GM19193 (cell line): ENCODE data around the gene DDIAS.

Experiments used
- POLR2A ChIP-seq: IDR thresholded peaks from 4 replicates; pipeline ENCODE4 v1.6.1; 2011; ENCODE audit not compliant: insufficient read depth, insufficient read length; ENCODE audit errors: extremely low read depth

Gene DDIAS

DNA sequence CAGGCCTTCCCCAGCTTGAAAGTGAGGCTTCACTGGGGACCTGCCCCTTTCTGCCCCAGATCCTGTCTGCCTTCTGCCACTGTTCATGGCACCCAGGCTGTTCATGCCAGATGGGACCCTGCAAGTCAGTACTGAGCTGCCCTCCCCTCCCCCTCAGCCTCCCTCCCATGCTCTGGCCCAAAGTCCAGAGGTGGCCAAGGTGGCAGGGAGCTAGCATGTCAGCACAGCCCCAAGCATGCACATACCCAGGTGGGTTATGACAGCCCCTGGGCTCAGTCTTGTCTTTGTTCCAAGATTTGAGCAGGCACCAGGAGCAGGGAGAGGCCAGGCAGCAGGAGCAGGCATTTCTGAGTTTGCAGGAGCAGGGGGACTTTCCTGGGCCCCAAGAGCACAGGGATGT lies 44.1 kb downstream of the DDIAS start:
- no peak for TF ChIP-seq POLR2A

DNA sequence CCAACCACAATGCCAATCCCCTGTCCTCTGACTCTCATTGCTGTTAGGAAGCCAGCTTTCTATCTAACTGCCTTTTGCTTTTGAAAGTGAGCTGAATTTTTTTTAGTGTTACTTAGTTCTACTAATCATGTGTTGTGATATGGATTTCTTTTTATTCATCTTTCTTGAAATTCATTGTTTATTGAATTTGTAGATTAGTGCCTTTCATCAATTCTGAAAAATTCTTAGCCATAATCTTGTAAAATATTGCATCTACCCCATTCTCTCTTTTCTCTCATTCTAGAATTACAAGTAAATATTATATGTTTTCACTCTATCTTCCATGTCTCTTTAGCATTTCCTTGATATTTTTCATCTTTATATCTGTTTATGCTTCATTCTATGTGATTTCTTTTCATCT lies 47.8 kb downstream of the DDIAS start:
- TF ChIP-seq POLR2A = no peak

DNA sequence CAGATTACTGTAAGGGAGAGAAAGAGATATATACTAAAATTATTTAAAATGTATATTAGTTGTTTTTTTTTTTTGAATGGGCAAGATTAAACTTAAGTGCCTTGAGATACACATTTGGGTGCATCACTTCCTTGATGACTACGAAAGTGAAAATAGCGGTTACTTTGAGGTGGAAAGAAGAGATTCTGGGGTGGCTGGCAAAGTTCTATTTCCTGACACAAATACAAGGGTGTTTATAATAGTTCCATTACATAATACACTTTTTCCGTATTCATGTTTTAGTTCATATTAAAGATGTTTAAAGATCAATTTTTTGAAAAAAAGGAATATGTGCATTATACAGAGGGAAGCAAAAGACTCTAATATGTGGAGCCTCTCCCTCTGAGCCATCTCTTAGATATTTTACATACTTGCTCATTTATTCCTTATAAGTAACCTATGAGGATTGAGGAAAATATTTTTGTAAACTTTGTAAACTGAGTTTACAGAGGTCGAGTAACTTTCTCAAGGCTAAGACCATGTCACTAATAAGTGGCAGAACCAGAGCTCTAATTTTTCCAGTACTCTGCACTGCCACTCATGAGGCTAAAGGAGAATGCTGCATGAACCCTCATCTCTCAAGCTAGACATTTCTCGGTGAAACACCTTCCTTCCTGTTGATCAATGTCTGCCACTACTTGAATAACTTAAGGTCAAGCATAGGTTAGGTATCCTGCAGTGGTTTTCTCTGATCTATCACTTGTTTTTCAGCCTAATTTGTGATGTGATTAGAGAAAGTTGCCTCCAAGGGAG lies 58.6 kb downstream of the DDIAS start:
- no peak for TF ChIP-seq POLR2A

DNA sequence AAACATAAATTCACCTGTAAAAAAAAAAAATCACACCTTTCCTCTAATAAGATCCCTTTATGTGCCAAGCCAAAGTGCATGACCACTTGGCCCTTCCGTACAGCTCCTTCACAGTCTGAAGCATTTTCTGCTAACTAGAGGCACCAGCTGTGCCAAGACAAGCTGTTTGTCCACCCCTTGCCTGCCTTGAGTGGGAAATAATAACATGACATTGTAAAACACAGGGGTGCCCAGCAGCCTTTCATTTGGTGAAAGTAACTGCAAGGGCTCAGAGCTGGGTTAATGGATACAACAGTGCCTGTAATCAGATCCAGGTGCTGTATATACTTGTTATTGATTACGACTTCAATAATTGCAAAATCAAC lies 59.2 kb downstream of the DDIAS start:
- no peak for TF ChIP-seq POLR2A

DNA sequence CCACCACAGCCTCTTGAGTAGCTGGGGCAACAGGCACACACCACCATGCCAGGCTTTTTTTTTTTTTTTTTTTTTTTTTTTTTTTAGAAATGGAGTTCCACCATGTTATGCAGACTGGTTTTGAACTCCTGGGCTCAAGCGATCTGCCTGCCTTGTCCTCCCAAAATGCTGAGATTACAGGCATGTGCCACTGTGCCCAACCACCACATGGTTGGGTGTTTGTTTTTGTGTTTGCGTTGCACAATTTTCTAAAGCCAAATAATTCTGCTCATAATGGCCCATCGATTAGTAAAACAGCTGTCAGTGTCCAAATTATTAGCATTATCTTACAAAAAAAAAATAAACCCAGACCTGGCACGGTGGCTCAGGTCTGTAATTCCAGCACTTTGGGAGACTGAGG lies 65.8 kb downstream of the DDIAS start:
- TF ChIP-seq POLR2A = no peak

DNA sequence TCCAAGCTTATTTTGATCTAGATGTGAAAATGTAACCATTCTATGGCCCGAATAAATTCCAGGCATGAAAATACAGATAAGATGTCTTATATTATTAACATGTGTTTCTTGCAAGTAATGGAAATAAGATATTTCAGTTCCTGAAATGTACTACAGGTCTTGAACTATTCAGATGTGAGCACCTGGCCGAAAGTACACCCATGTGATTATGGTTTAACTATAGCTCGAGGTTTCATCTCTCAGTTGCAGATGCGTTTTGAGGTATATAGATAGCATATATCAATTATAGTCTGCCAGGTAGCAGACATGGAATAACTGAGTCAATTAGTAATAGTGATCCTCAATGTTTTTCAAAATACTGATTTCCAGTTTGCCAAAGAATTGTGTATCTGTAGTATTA lies 68.3 kb downstream of the DDIAS start:
- TF ChIP-seq POLR2A = no peak

DNA sequence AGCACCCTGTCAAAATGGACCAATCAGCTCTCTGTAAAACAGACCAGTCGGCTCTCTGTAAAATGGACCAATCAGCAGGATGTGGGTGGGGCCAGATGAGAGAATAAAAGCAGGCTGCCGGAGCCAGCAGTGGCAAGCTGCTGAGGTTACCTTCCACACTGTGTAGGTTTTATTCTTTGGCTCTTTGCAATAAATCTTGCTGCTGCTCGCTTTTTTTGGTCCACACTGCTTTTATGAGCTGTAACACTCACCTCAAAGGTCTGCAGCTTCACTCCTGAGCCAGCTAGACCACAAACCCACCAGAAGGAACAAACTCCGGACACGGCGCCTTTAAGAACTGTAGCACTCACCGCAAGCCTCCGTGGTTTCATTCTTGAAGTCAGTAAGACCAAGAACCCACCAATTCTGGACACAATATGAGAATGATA lies 70.0 kb downstream of the DDIAS start:
- TF ChIP-seq POLR2A = peak; percentile 19

DNA sequence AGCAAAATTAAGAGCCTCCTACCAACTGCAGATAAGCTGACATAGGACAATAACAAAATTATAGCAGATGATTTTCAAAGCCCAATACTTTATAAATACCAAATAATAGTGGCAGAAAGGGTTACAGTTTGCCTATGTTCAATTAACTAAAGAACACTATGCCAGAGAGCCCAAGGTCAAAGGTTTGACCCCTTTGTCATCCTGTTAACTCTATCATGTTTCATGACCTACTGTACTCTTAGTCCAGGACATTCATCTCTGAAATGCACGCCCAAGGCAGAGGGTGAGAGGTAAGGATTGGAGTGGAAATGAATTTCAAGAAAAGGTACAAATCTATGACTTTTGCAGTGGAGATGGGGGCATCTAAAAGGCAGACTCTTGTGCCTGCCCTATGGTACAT lies 70.6 kb downstream of the DDIAS start:
- no peak for TF ChIP-seq POLR2A

DNA sequence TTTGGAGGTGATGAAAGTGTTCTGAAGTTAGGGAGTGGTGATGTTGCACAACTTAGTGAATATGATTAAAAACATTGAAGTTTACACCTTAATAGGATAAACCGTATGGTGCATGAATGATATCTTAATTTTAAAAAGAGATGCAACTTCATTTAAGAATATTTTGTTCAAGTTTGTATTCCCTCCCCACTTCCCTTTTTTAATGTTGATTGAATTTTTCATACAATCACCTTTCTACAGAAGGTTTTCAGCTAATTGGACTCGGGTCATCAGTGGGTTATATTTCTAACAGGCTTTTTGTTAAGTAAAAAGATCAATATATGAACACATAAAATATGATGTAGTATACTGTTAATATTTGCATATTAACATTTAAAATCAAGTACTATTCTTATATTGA lies 72.6 kb downstream of the DDIAS start:
- TF ChIP-seq POLR2A = no peak

DNA sequence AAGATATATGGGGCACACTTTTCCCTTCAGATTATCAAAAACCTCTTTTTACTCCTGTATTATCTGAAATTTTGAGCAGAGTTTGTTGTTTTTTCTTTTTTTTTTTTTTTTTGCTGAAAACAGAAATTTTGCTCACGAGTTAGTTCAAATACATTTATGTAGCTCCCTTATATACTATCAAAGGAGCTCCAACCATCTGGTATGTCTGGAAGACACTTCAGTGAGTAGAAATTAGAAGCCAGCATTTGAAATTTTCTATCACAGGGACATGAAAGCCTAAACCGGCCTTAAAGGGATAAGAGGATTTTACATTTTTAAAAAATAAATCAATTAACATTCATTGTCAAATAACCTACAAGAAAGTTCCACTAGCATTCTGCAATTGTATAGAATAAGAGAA lies 73.3 kb downstream of the DDIAS start:
- TF ChIP-seq POLR2A = no peak

DNA sequence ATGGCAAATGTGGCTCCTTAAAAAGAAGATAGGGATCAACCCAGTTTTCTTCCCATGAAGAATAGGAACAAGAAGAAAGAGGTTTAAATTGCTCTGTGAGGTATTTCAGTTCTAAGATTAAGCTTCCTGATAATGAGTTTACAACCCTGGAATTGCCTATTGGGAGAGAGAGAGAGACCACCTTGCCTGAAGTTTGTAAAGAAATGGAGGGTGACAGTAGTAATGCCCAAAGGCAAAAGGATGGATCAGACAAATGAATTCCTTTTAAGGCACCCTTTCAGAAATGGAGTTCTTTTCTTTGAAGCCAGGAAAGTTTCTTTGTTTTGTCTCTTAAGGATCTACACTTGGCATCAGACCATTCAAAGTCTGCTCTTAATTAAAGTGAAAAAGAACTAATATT lies 74.3 kb downstream of the DDIAS start:
- TF ChIP-seq POLR2A = no peak

DNA sequence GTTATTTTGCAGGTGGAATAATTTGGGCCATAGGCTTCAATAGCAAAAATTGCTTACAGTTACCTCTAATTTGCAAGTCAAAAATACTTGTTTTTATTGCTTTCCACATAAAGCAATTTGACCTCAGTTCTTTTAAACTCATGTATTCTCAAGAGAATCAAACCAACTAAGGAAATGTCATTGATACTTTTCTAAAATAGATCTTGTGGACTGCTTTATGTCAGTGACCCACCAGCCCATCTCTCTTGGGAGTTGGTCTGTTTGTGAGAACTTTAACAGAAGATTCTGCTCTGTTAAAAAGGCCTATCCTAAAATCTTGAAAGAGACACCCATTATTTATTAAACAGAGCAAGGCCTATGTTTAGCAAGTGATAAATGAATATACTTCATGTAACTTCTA lies 75.2 kb downstream of the DDIAS start:
- TF ChIP-seq POLR2A = no peak

DNA sequence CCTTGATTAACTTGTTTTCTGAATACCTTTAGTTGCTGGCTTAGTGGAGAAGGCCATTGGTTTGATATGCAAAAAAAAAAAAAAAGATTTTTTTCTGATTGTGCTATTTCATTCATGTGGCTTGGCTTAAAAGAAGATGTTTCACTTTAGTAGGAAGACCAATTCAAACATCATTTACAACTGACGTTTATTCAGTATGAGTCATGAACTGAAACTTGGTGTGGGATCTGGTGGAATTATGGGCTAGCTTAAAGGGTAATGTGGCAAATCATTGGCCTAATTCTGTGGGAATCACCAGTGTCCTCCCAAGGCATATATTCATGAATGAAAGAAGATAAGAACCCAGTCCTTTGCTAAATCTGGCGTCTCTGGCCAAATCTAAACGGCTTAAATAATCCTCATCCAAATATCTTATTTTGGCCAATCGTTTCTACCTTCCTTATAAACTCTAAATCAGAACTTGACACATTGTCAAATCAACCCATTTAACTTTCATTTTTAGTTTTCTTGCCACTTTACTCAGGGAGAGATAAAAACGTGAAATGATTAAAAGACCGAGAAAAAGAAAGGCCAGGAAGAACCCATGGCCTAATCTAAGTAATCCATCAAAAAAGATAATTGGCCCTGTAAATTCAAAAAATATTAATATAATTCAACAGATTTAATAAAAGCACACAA lies 77.0 kb downstream of the DDIAS start:
- no peak for TF ChIP-seq POLR2A

DNA sequence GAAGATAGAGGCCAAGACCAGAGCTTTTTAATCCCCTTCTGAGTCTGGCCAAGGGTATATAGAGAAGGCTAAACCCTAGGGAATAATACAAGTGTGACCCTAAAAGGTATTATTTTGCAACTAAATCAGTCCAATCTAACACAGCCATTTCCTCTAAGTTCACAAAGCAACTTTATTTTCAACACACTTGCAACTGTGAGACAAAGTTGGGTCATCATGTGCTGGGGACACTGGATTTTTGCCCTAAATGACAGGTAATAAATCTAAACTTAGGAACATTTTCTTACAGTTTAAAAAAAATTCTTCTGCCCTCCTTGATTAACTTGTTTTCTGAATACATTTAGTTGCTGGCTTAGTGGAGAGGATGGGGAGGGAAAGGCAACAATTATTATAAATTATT lies 78.3 kb downstream of the DDIAS start:
- TF ChIP-seq POLR2A = no peak

DNA sequence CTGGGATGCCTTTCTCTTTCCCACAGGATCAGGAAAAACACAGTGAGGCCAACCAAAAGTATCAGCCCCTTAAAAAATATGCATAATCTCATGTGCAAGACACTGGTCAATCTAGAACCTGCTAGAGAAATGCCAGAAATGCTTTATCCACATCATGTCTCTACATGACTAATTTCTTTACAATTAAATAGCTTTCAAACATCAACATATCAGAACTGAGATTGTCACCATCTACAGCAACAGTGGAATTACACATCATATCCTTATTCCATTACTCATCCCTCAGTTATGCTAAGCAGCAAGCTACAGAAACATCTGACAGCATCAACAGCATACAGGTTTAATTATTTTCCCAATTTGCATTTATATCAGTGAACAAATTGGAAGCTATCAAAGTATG lies 78.8 kb downstream of the DDIAS start:
- no peak for TF ChIP-seq POLR2A

DNA sequence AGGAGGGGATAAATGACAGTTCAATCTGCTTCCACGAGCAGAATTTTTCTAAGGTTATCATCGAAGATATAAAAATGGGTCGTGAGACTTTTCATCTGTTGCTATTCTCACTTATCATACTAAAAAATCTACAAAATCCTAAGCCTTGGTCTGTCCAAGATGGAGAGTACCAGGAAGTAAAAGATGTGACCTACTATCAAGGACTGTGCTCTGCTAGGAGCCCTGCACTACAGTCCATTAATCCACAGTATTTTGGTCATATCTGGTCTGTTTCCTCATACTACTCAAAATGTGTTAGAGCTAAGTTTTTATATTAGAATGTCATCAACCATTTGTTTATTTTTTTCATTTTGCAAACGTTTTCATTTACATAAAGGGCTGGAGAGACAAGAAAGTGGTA lies 79.4 kb downstream of the DDIAS start:
- no peak for TF ChIP-seq POLR2A
